ENCODE data around the gene CYP2C9.

DNA sequence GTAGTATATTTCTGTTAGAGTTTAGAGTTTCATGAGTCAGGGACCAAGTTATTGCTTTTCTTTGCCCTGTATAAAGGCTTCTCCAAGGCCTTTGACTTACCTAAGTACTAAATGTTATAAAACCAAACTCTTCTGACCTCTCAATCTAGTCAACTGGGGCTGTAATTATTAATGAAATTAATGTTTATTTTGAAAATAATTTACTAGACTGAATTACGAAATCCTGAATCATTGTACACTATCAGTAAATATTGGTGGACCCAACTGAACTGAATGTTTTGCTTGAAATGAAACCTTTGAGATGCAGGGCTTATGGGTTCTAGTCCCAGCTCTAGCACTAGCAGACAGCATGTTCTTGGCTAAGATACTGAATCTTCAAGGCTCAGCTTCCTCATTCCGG, 1.7 kb upstream of the CYP2C9 start:
- TF ChIP-seq, protein P1, sequence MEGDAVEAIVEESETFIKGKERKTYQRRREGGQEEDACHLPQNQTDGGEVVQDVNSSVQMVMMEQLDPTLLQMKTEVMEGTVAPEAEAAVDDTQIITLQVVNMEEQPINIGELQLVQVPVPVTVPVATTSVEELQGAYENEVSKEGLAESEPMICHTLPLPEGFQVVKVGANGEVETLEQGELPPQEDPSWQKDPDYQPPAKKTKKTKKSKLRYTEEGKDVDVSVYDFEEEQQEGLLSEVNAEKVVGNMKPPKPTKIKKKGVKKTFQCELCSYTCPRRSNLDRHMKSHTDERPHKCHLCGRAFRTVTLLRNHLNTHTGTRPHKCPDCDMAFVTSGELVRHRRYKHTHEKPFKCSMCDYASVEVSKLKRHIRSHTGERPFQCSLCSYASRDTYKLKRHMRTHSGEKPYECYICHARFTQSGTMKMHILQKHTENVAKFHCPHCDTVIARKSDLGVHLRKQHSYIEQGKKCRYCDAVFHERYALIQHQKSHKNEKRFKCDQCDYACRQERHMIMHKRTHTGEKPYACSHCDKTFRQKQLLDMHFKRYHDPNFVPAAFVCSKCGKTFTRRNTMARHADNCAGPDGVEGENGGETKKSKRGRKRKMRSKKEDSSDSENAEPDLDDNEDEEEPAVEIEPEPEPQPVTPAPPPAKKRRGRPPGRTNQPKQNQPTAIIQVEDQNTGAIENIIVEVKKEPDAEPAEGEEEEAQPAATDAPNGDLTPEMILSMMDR (conservative IDR thresholded peaks at IDR 0.05): no peak
- TF ChIP-seq ZFX (IDR thresholded peaks at IDR 0.05): no peak
